IMR-90 (cell line): ENCODE data around the gene EIF4H. TPM values are rescaled to one million over a fixed set of nuclear protein-coding genes. Genes with fewer than 3 reads are reported as not detected.

Experiments used
- ATAC-seq: fragments of 200-7000 bp; cut with Tn5 transposase; 2 replicates; pipeline ENCODE4 v1.9.1; 2020; ENCODE audit warnings: low read depth, mild to moderate bottlenecking, moderate library complexity
- BruUV-seq: library from RNA; stranded (reverse); fragments of 400-500 nt; replicated peaks from 2 replicates; lab custom pipeline; 2021; lab: Mats Ljungman, UMichigan
- CTCF ChIA-PET: fragments of 300-600 bp; formaldehyde crosslinking; extraction: SDS; loops from one replicate; lab custom pipeline; 2021; ENCODE audit warnings: antibody characterized with exemption; lab: Yijun Ruan, JAX
- POLR2A ChIA-PET: fragments of 300-600 bp; sonication (Branson Sonifier 250); formaldehyde crosslinking; loops from one replicate; lab custom pipeline; 2022; ENCODE audit warnings: antibody characterized with exemption; ENCODE audit not compliant: unreplicated experiment; lab: Charles Lee
- DNase-seq: peaks from one replicate; pipeline ENCODE4 v3.0.0; 2013
- H2AFZ ChIP-seq: replicated peaks from 2 replicates; pipeline ENCODE3; 2013; ENCODE audit warnings: low read length, mild to moderate bottlenecking; ENCODE audit not compliant: poor library complexity
- H2AK5ac ChIP-seq: 2 replicates; pipeline ENCODE4 v1.6.1; 2013; ENCODE audit warnings: low read depth, low read length, inconsistent platforms
- H2AK9ac ChIP-seq: replicated peaks from 2 replicates; pipeline ENCODE3; 2013; ENCODE audit warnings: mild to moderate bottlenecking, low read depth, low read length, moderate library complexity; ENCODE audit not compliant: poor library complexity
- H2BK120ac ChIP-seq: 2 replicates; pipeline ENCODE4 v1.6.1; 2013; ENCODE audit warnings: low read depth, low read length, inconsistent platforms
- H2BK15ac ChIP-seq: 3 replicates; pipeline ENCODE4 v1.6.1; 2013; ENCODE audit warnings: low read depth, low read length, inconsistent platforms
- H2BK20ac ChIP-seq: 2 replicates; pipeline ENCODE4 v1.6.1; 2013; ENCODE audit warnings: low read depth, mild to moderate bottlenecking, inconsistent platforms, low read length, moderate library complexity
- H2BK5ac ChIP-seq: 2 replicates; pipeline ENCODE4 v1.6.1; 2013; ENCODE audit warnings: mild to moderate bottlenecking, low read depth, low read length, inconsistent platforms; ENCODE audit not compliant: poor library complexity, severe bottlenecking
- H3K14ac ChIP-seq: replicated peaks from 2 replicates; pipeline ENCODE4 v1.6.1; 2013; ENCODE audit warnings: low read depth, low read length, inconsistent platforms
- H3K18ac ChIP-seq: 2 replicates; pipeline ENCODE4 v1.6.1; 2013; ENCODE audit warnings: low read depth, low read length, control low read depth
- H3K23ac ChIP-seq: 2 replicates; pipeline ENCODE4 v1.6.1; 2013; ENCODE audit warnings: low read depth, low read length, inconsistent platforms
- H3K27ac ChIP-seq: 2 replicates; pipeline ENCODE4 v1.5.1; 2013; ENCODE audit warnings: mild to moderate bottlenecking, control low read depth, low read length; ENCODE audit not compliant: insufficient read depth
- H3K27me3 ChIP-seq: 2 replicates; pipeline ENCODE4 v1.6.1; 2013; ENCODE audit warnings: low read length; ENCODE audit not compliant: control insufficient read depth, insufficient read depth
- H3K36me3 ChIP-seq: 2 replicates; pipeline ENCODE4 v1.6.1; 2013; ENCODE audit warnings: low read length, mixed read lengths; ENCODE audit not compliant: control insufficient read depth, insufficient read depth
- H3K4ac ChIP-seq: 2 replicates; pipeline ENCODE4 v1.6.1; 2013; ENCODE audit warnings: low read depth, low read length, inconsistent platforms
- H3K4me1 ChIP-seq: 2 replicates; pipeline ENCODE4 v1.6.1; 2013; ENCODE audit warnings: low read length, mixed read lengths; ENCODE audit not compliant: control insufficient read depth, insufficient read depth
- H3K4me2 ChIP-seq: 2 replicates; pipeline ENCODE4 v1.6.1; 2013; ENCODE audit warnings: low read depth, mild to moderate bottlenecking, control low read depth, low read length, moderate library complexity
- H3K4me3 ChIP-seq: 2 replicates; pipeline ENCODE4 v1.5.1; 2013; ENCODE audit warnings: low read depth, mild to moderate bottlenecking, control low read depth, low read length, moderate library complexity; ENCODE audit not compliant: insufficient read depth
- H3K56ac ChIP-seq: 2 replicates; pipeline ENCODE4 v1.6.1; 2013; ENCODE audit warnings: low read length, inconsistent platforms; ENCODE audit not compliant: insufficient read depth; ENCODE audit errors: extremely low read depth
- H3K79me1 ChIP-seq, 2 experiments: 2 replicates each; pipeline ENCODE4 v1.6.1; 2013; ENCODE audit warnings: low read length in 2 of 2, inconsistent platforms in 1 of 2, low read depth in 1 of 2
- H3K9ac ChIP-seq: 2 replicates; pipeline ENCODE4 v1.6.1; 2013; ENCODE audit warnings: low read depth, low read length, control low read depth
- H3K9me1 ChIP-seq: 2 replicates; pipeline ENCODE4 v1.6.1; 2013; ENCODE audit warnings: low read length, inconsistent platforms; ENCODE audit not compliant: insufficient read depth
- H3K9me3 ChIP-seq: 2 replicates; pipeline ENCODE4 v1.6.1; 2013; ENCODE audit warnings: low read length; ENCODE audit not compliant: control insufficient read depth, insufficient read depth
- H4K20me1 ChIP-seq: 2 replicates; pipeline ENCODE4 v1.6.1; 2013; ENCODE audit warnings: low read length, inconsistent platforms; ENCODE audit not compliant: insufficient read depth
- H4K5ac ChIP-seq: 2 replicates; pipeline ENCODE4 v1.6.1; 2013; ENCODE audit warnings: mild to moderate bottlenecking, low read depth, low read length, control low read depth
- H4K8ac ChIP-seq, 2 experiments: 2 replicates each; pipeline ENCODE4 v1.6.1; 2013; ENCODE audit warnings: low read depth in 2 of 2, low read length in 2 of 2, control low read depth in 1 of 2, inconsistent platforms in 1 of 2
- H4K91ac ChIP-seq: 2 replicates; pipeline ENCODE4 v1.6.1; 2013; ENCODE audit warnings: low read depth, low read length, inconsistent platforms; ENCODE audit not compliant: insufficient read depth
- CEBPB ChIP-seq: IDR thresholded peaks from 2 replicates; pipeline ENCODE4 v1.6.1; 2012; ENCODE audit warnings: low read depth, low read length, improper control_type of control experiment
- CTCF ChIP-seq: conservative IDR thresholded peaks from 2 replicates; pipeline ENCODE4 v1.5.1; 2012; ENCODE audit warnings: mild to moderate bottlenecking, low read depth, low read length, improper control_type of control experiment
- MAFK ChIP-seq: IDR thresholded peaks from 2 replicates; pipeline ENCODE4 v1.6.1; 2012; ENCODE audit warnings: low read depth, low read length, improper control_type of control experiment
- SMC3 ChIP-seq: fragments of 150-350 bp; IDR thresholded peaks from 2 replicates; pipeline ENCODE4 v1.6.1; 2016; ENCODE audit warnings: low read depth, mild to moderate bottlenecking, antibody characterized with exemption, low read length, moderate library complexity
- WGBS, 2 experiments: methylation state at CpG; one replicate each; pipeline versions ENCODE4 v1.1.5 to v1.1.7; 2013; ENCODE audit warnings: missing lambda C conversion rate in 2 of 2; ENCODE audit not compliant: insufficient read length in 1 of 2; ENCODE audit errors: extremely low coverage in 2 of 2; 5-methylcytosine and 5-hydroxymethylcytosine counted together
- dilution Hi-C: fragments of 300-500 bp; cut with HindIII; formaldehyde crosslinking; loops from one replicate; pipeline ENCODE4 v1.14.3; 2018; ENCODE audit warnings: low sequenced_read_pairs; ENCODE audit not compliant: unreplicated experiment
- in situ Hi-C: fragments of 300-500 bp; cut with MboI; formaldehyde crosslinking; loops from 3 replicates; pipeline ENCODE4 v1.14.3; 2019; ENCODE audit warnings: low sequenced_read_pairs, inconsistent platforms, mixed read lengths
- intact Hi-C: fragments of 100-400 bp; cut with micrococcal nuclease; formaldehyde crosslinking; loops from 2 replicates; pipeline ENCODE4 v1.10.0; 2022
- polyA plus RNA-seq, 3 experiments: library from polyadenylated mRNA; depleted of rRNA; stranded (reverse); fragments of >200 nt; gene quantifications; 2 replicates each; pipeline ENCODE4 v1.2.3, GENCODE V29; 2012; ENCODE audit warnings: low replicate concordance in 1 of 3
- total RNA-seq: library from RNA; depleted of rRNA; stranded (reverse); fragments of >200 nt; gene quantifications from 2 replicates; pipeline ENCODE4 v1.2.3, GENCODE V29; 2012

Gene EIF4H
- total and polyA plus RNA-seq, 2 of the 4 experiments (the other 2 are of a cell fraction) = 241 to 321 TPM

- ATAC-seq (no peak), DNase-seq (no peak)
- peaks cover 2 to 20% of the 10 kb centered on the region in 2 experiments; a peak in 3 of 4 replicates for H3K79me1 ChIP-seq
- no peak overlapping the region for H2BK20ac ChIP-seq
- H3K56ac ChIP-seq = peak overlapping the region; percentile 87; the same call in 1 of the 2 replicates
- peaks cover 9% of the 10 kb centered on the region; the same call in 1 of the 2 replicates for H3K9me1 ChIP-seq
- no peak overlapping the region for H2AK9ac ChIP-seq
- POLR2A ChIA-PET = interaction anchor here (1.1 kb wide), 1 partner anchor 75 kb away, joined by 3 read pairs; no protein-coding TSS in a partner anchor
- CTCF ChIA-PET = interaction anchor here (0.6 kb wide), 1 partner anchor 188 kb away, joined by 3 read pairs; no protein-coding TSS in a partner anchor
- no peaks in the 10 kb centered on the region for H3K27me3 ChIP-seq
- peak overlapping the region; percentile 95 for H2AK5ac ChIP-seq
- H3K9ac ChIP-seq = peak overlapping the region; percentile 90
- no TSS peak for BruUV-seq
- no peak overlapping the region for H3K18ac ChIP-seq
- peak overlapping the region; percentile 98 for H3K4ac ChIP-seq
- in situ Hi-C loops = no loop called here
- peaks cover 2% of the 10 kb centered on the region; the same call in 1 of the 2 replicates for H3K36me3 ChIP-seq
- peak overlapping the region; percentile 83; the same call in 1 of the 2 replicates for H4K91ac ChIP-seq
- H4K20me1 ChIP-seq = peaks cover 33% of the 10 kb centered on the region
- H4K5ac ChIP-seq = peak overlapping the region; percentile 92
- no peak overlapping the region for H2BK120ac ChIP-seq
- H3K9me3 ChIP-seq = no peaks in the 10 kb centered on the region
- peak overlapping the region; percentile 83 for H2BK5ac ChIP-seq
- H2BK15ac ChIP-seq = 0 out of 3 replicates have a peak overlapping the region, but pooled peaks have one; percentile 28
- H3K4me1 ChIP-seq = peaks cover 7% of the 10 kb centered on the region; the same call in 1 of the 2 replicates
- H3K4me2 ChIP-seq = peak overlapping the region; percentile 93
- H3K14ac ChIP-seq = peak overlapping the region; percentile 98; the same call in 1 of the 2 replicates
- H4K8ac ChIP-seq = peak overlapping the region; percentile 97 to 98
- peak overlapping the region; percentile 98 for H3K23ac ChIP-seq
- dilution Hi-C loops = no loop called here
- H2AFZ ChIP-seq = no peak overlapping the region
- no peak overlapping the region; the same call in 1 of the 2 replicates for H3K27ac ChIP-seq
- H3K4me3 ChIP-seq = no peak overlapping the region
- intact Hi-C loops = no loop called here
- TF ChIP-seq MAFK (no peak), CEBPB (peak; percentile 32; the same call in 1 of the 2 replicates), SMC3 (no peak), CTCF (no peak)
- WGBS, 2 experiments = no CpG with 5 or more reads among the region's 14 CpGs
These were observed 1.1 kb upstream of the EIF4H start for GRCh38 chr7:74173074-74173473.
